ENCODE data around the gene TBL1Y. TPM values are rescaled to one million over a fixed set of nuclear protein-coding genes. Genes with fewer than 3 reads are reported as not detected.

Gene TBL1Y
- total RNA-seq, 1 experiment from 2014 or later, result not detected

DNA sequence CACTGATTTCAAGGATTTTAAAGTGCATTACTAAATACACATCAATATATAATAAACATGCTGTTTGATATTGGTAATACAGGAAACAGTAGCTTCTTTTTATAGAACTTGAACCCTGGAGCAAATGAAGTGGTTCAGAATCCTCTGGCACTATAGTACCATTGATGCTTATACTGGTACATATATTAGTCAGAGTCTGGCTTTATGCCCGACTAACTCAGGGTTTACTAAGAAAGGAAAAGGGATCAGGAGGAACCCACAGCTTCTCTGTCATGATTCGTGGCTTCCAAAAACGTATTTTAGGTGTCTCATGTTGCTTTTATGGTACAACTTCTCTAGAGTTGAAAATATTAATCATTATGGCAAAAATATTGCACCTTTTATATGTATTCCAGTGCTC lies 72.7 kb downstream of the TBL1Y start:
- intact Hi-C loops (cut with micrococcal nuclease; ENCODE audit: unreplicated experiment), result no loop called here
- no peaks in the 10 kb centered on the region for H3K9me3 ChIP-seq (ENCODE audit: low read depth, low read length, poor library complexity, severe bottlenecking)
- no peaks in the 10 kb centered on the region for H3K27me3 ChIP-seq (replicated peaks; ENCODE audit: insufficient read depth, low read depth, low read length, poor library complexity)
- POLR2A ChIA-PET (ENCODE audit: low non-redundant PET), result no interaction called here
- DNase-seq (ENCODE audit: low spot score), result no peak
- H3K27ac ChIP-seq (ENCODE audit: low read depth, low read length, poor library complexity, severe bottlenecking), result no peak overlapping the region
- no peak overlapping the region for H3K4me3 ChIP-seq (ENCODE audit: low read depth, low read length, poor library complexity, severe bottlenecking)
- BruUV-seq (replicated peaks), result no TSS peak
- CTCF ChIA-PET, result no interaction called here
- no peaks in the 10 kb centered on the region for H3K36me3 ChIP-seq (ENCODE audit: insufficient read depth, low read length, poor library complexity, severe bottlenecking)
- no peaks in the 10 kb centered on the region for H3K4me1 ChIP-seq (ENCODE audit: insufficient read depth, low read length, poor library complexity, severe bottlenecking)
- TF ChIP-seq EZH2 (IDR thresholded peaks at IDR 0.05; ENCODE audit: borderline replicate concordance, low read depth, low read length, poor library complexity, severe bottlenecking), result no peak
- TF ChIP-seq, protein P1, sequence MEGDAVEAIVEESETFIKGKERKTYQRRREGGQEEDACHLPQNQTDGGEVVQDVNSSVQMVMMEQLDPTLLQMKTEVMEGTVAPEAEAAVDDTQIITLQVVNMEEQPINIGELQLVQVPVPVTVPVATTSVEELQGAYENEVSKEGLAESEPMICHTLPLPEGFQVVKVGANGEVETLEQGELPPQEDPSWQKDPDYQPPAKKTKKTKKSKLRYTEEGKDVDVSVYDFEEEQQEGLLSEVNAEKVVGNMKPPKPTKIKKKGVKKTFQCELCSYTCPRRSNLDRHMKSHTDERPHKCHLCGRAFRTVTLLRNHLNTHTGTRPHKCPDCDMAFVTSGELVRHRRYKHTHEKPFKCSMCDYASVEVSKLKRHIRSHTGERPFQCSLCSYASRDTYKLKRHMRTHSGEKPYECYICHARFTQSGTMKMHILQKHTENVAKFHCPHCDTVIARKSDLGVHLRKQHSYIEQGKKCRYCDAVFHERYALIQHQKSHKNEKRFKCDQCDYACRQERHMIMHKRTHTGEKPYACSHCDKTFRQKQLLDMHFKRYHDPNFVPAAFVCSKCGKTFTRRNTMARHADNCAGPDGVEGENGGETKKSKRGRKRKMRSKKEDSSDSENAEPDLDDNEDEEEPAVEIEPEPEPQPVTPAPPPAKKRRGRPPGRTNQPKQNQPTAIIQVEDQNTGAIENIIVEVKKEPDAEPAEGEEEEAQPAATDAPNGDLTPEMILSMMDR (conservative IDR thresholded peaks at IDR 0.05; ENCODE audit: low read depth, low read length), result no peak

DNA sequence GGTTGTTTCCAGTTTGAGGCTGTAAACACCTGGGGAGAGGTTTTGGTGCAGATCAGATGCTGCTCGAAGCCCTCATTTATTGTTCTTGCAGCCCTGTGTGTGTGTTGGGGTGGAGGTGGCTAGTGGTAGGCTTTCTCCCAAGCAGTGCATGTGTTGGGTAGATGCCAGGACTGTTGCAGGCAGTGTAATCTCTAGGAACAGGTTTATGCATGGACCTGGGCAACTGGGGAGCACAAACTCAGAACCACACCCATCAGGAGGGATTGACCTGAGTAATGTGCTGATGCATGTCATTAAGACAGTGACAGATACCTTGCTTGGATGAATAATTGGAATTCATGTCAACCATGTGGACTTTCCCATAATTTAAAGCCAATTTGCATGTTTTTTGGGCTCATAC lies 77.3 kb downstream of the TBL1Y start:
- CTCF ChIA-PET, result no interaction called here

DNA sequence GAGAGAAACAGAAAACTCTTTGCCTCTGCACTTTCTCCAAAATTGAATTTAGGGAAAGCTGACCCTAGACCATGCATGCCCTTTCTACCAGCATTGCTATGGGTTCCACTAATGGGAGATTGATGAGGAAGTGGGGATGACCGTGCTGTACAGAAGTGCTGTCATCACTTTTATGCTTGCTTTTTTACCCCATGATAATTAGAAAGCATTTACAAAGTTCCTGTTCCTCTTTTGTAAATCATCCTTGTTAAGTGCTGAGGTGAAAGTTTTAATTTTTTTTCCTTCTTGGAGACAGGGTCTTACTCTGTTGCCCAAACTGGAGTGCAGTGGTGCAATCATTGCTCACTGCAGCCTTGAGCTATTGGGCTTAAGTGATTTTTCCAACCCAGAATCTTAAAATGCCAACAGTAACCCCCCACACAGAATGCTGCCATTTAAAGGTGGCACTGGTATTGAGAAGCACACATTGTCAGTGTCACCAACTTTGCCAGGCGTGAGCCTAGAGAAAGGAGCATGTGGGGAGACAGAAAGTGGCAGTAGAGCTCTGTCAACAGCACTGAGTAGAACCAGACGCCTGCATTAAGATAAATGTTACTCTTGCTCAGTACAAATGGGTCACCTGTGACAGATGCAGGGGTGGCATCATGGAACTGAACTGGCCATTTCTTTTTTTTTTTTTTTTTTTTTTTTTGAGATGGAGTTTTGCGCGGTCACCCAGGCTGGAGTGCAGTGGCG lies 79.6 kb downstream of the TBL1Y start:
- CTCF ChIA-PET, result no interaction called here
- Histone ChIP-seq H3K9me3 (ENCODE audit: low read depth, low read length, poor library complexity, severe bottlenecking) (no peaks in the 10 kb centered on the region), H3K4me1 (ENCODE audit: insufficient read depth, low read length, poor library complexity, severe bottlenecking) (no peaks in the 10 kb centered on the region), H3K27ac (ENCODE audit: low read depth, low read length, poor library complexity, severe bottlenecking) (no peak overlapping the region), H3K4me3 (ENCODE audit: low read depth, low read length, poor library complexity, severe bottlenecking) (no peak overlapping the region), H3K27me3 (replicated peaks; ENCODE audit: insufficient read depth, low read depth, low read length, poor library complexity) (no peaks in the 10 kb centered on the region), H3K36me3 (ENCODE audit: insufficient read depth, low read length, poor library complexity, severe bottlenecking) (no peaks in the 10 kb centered on the region)
- no peak for DNase-seq (ENCODE audit: low spot score)
- no TSS peak for BruUV-seq (replicated peaks)
- intact Hi-C loops (cut with micrococcal nuclease; ENCODE audit: unreplicated experiment), result no loop called here
- TF ChIP-seq, protein P1 (conservative IDR thresholded peaks at IDR 0.05; ENCODE audit: low read depth, low read length), result no peak
- TF ChIP-seq EZH2 (IDR thresholded peaks at IDR 0.05; ENCODE audit: borderline replicate concordance, low read depth, low read length, poor library complexity, severe bottlenecking), result no peak
- POLR2A ChIA-PET (ENCODE audit: low non-redundant PET), result no interaction called here

More for the DNA sequence above, 77.3 kb downstream of the TBL1Y start:
- no peak for DNase-seq (ENCODE audit: low spot score)
- POLR2A ChIA-PET (ENCODE audit: low non-redundant PET), result no interaction called here
- Histone ChIP-seq H3K9me3 (ENCODE audit: low read depth, low read length, poor library complexity, severe bottlenecking) (no peaks in the 10 kb centered on the region), H3K36me3 (ENCODE audit: insufficient read depth, low read length, poor library complexity, severe bottlenecking) (no peaks in the 10 kb centered on the region), H3K4me3 (ENCODE audit: low read depth, low read length, poor library complexity, severe bottlenecking) (no peak overlapping the region), H3K27me3 (replicated peaks; ENCODE audit: insufficient read depth, low read depth, low read length, poor library complexity) (no peaks in the 10 kb centered on the region), H3K27ac (ENCODE audit: low read depth, low read length, poor library complexity, severe bottlenecking) (no peak overlapping the region), H3K4me1 (ENCODE audit: insufficient read depth, low read length, poor library complexity, severe bottlenecking) (no peaks in the 10 kb centered on the region)
- TF ChIP-seq, protein P1 (conservative IDR thresholded peaks at IDR 0.05; ENCODE audit: low read depth, low read length), result no peak
- TF ChIP-seq EZH2 (IDR thresholded peaks at IDR 0.05; ENCODE audit: borderline replicate concordance, low read depth, low read length, poor library complexity, severe bottlenecking), result no peak
- intact Hi-C loops (cut with micrococcal nuclease; ENCODE audit: unreplicated experiment), result no loop called here
- no TSS peak for BruUV-seq (replicated peaks)

Measured in A673 (cell line).